ENCODE results near the gene COX15.

GRCh38 chr10:99740933-99741559 lies 9.1 kb upstream of the COX15 start:
- TF ChIP-seq CTCF (IDR thresholded peaks at IDR 0.05): no peak
- no peak for TF ChIP-seq POLR2A (IDR thresholded peaks at IDR 0.05)

All from uterus (tissue), 2 donors.